Stimulated activated CD8-positive, alpha-beta memory T cell treated with anti-CD3 and anti-CD28 coated beads, Interleukin-12 subunit alpha, Interleukin-12 subunit beta, amount 100 ng/mL, for 24 hours (primary cell): ENCODE measurements around the gene MNDA.

Experiments
- DNase-seq: peaks from one replicate; pipeline ENCODE4 v3.0.0-alpha.2; 2020; ENCODE audit errors: extremely low read depth

Gene MNDA

DNA sequence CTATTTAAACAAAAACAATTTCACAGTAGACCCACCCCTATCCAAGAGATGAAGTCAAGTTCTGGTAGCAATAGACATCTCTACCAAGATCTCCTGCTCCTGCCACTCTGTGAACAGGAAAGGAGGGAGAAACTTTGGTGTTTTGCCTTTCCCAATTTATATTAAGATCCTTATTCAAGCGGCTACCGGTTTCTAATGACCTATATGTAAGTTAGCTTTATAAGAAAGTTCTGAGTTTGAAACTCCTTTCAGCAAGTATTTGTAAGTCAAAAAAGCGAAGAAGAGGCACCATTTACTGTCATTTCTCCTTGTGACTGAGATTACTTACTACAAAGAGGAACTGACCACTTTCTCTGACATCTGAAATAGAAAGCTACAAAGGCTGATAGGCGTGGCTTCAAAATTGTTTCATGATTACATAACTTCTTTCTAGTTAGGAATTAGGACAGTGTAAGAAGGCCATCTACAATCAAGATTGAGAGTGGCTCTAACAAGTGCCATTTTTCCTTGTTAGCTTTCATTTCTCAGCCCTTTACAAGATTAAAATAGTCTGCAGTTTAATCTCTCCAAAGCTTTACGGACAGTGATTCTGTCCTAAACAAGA, at the start of gene MNDA:
TSS of gene MNDA (plus strand) at position 448 of the 604 bp plus-strand sequence. CDS start 10,803 bp downstream, outside the sequence.
- no peak for DNase-seq

DNA sequence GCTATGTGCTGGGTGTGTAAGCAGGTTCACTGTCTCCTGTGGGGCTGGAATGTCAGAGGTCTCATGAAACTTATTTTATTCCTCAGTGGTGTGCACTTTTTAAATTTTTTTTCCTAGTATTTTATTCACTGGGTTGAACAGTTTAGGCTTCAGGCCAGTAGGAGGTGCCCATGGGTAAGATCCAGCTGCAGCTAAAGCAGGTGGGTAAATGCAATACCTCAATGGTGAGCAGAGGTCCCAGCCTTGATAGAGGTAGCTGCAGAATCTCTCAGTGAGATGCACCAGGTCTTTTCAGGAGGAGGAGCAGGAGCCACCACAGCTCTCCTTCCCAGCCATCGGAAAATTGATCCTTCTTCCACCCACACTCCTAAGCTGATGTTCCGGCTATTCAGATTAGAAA, 37.5 kb upstream of the MNDA start:
- DNase-seq, result no peak

DNA sequence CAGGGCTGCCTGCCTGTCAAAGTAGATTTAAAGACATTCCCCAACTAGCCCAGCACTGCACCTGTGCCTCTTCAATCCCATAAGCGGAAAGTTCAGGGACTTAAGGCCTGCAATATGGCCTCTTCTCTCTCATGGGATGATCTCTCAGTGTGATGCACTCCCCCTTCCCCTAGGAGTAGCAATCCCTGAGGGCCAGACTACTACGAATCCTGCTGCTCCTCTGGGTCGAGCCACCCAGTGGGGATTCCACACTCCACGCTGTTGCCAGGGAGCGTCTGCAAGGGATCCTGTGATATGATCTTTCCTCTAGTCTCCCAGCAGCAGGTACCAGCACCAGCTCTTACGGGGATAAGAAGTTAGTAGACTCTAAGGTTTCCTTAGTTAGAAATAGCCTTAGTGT, 36.9 kb upstream of the MNDA start:
- no peak for DNase-seq

DNA sequence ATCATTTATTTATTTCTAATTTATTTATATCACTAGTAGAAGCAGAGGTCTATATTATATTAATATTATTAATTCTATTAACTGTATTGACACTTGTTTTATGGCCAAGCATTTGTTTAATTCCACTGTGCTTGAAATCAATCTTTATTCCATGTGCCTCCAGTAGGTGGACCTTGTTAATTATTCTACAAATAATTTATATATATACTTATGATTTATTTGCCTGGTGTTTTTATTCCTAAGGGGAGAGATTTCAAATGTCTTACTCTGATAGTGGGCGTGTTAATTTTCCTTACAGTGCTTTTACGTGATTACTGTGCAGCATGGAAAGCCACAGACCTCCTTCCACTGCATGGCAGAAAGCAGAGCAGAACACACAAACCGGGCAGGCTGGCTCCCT, 32.6 kb upstream of the MNDA start:
- no peak for DNase-seq

DNA sequence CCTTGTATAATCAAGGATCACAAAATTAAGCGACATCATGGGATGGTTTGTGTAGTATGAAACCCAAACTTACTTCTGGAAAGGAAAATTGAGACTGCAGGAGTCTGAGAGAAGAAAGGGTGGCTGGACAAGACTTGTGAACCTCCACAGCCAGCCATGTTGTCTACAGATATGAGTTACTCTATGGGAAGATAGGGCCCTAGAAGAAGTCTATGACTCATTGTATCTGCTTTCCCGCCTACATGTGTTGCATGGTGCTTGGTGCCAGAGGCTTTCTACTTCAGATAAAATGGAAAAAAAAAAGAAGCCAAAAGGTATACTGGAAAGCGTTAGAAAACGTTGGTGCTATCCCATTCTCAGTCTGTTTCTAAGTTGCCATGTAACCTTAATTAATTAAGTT, 31.5 kb upstream of the MNDA start:
- DNase-seq, result no peak

DNA sequence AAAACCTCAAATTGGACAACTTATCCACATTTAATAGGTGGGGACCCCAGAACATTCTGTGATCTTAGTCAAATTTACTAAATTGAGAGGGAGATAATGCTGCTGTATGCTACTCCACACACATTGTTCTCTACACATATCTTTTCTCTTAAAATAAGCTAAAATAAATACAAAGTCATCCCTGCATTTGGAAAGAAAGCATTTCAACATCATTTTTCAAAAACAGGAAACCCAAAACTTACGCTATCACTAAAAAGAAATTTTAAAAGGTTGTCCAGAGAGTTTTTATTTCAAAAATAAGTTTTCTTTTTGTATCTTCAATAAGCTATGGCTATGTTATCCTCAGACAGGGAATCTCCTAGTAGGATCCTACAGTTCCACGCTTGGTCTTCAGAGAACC, 30.6 kb upstream of the MNDA start:
- no peak for DNase-seq

DNA sequence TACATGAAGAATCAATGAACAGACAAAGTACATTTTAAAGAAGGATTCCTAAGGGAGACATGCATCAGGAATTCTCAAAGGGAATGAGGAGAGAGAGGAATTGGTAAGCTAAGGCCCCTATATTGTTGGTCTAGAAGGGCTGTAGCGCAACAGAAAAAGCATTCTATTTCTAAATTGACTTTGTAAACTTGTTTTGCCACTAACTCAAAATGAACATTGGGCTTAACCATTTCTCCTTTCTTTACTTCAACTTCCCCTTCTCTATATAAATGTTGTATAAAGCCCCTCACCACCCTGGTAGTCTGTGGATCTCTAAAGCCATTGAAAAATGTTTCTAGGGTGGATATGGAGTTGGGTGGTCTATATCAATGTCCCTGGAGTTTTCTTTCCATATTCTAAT, 29.8 kb upstream of the MNDA start:
- no peak for DNase-seq

DNA sequence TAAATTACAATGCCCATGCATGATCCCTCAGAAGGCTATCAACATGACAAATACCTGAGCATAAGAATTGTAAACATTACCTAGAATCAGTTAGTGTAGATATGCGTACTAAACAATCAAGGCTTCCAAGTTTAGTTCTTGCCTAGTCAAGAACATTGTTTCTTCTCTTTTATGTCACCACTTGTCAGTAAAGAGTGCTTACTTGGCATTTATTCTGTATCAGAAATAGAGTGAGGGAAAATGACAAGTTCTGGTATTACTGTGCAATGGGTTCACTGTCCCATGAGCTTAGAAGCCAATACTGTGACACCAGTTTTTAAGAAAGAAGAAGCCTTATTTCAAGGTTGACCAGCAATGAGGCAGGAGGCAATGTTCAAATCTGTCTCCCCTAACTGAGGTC, 27.5 kb upstream of the MNDA start:
- DNase-seq, result no peak

DNA sequence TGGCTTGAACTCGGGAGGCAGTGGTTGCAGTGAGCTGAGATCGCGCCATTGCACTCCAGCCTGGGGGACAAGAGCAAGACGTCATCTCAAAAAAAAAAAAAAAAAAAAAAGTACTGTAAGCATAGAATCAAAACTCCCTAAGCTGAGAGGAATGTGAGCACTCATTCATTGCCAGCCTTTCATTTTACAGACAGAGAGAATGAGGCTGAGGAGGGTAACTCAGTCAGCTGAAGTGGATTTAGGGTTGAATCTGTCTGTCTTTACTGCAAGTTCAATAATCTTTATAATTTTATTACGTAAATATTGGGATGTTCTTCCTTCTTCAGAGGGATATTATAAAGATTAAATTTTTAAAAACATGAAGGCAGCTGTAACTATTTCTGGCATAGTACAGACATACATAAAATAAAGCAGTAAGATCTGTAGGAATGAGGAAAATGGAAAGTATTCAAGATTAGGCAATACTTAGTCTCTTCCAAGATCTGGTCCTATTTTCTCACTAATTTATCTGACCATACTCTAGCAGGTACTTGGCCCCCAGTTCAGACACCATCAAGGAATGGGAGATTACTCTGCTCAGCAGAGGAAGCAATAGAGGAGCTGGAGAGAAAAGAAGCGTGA, 24.1 kb upstream of the MNDA start:
- DNase-seq, result no peak

DNA sequence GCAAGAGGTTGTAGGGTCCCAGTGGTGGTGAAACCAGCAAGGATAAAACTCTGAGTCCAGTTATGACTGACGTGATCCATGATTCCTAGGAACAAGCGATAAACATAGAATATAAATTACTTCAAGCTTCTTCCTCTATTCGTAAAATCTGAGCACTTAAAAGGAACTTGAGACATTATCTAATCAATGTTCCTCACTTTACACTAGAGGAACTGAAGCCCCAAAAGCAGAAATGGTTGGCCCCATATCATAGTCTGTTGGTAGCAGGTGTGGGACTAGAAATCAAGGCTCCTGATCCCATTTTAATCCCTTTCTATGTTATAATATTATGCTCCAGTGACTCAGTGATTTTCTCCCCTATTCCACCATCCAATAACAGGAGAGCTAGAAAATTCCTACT, 21.9 kb upstream of the MNDA start:
- DNase-seq, result no peak

DNA sequence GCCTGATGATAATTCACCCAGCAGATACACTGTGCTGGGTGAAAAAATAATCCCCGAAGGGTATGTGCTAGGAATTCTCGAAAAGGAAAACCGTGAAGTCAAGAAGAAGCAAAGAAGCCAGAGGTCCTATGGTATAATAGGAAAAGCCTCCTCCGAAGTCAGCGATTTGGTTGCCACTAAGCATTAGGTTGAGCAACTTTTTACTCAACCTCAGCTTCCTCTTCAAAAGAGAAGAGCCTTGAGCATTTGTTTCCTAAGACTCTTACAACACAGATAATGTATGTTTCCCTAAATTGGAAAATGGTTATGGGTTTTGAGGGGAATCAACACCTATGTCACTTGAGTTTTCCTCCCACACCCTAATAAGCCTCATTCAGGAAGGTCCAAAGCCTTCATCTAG, 21.3 kb upstream of the MNDA start:
- DNase-seq, result no peak

DNA sequence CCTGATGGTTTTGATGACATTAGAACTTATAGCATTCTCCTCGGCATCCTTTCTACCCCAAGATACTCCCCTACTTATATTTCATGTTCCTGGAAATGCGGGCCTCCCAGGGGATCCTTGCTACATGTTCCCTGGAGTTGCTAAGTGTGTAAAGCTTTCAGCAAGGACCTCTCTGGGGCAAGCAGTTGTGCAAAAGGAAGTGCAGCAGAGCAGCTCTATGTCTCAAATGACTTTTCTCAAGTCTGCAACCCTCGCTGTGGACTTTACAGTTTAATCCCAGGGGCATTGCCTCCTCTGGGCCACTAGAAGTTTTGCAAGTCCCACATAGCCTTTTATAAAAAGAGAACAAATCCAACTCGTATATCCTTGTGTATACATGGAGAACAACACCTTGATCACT, 20.8 kb upstream of the MNDA start:
- no peak for DNase-seq

DNA sequence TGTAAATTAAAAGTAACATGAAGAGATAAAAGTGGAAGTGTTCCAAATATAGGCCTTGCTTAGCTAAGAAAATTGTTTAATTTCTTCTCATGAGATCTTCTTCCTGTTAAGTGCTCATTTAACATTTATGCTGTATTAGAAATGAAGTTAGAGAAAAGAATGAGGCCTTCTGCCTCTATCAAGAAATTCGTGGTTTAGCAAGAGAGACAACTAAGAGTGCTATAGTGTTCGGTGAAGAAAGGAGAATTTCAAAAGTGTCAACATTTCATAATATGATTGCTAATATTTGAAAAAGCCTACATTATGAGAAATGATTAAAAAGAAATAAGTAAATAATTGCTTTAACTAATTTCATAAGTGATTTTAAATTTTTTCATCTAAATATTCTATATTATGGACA, 18.8 kb upstream of the MNDA start:
- no peak for DNase-seq

DNA sequence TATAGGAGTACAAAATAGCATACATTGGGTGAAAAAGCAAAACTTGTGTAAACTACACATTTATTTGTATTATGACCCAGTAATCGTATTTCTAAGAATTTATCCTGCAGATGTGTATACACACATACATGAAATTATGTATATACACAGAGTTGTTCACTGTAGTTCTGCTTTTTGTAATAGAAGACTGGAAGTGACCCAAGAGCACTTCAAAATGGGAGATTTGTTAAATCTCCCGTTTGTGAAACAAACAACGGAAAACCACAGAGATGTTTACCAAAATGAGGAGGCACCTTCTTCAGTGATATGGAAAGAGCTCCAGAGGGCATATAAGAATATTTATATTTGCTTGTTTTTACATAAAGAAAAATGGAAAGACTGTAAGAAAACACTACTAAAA, 18.0 kb upstream of the MNDA start:
- no peak for DNase-seq

DNA sequence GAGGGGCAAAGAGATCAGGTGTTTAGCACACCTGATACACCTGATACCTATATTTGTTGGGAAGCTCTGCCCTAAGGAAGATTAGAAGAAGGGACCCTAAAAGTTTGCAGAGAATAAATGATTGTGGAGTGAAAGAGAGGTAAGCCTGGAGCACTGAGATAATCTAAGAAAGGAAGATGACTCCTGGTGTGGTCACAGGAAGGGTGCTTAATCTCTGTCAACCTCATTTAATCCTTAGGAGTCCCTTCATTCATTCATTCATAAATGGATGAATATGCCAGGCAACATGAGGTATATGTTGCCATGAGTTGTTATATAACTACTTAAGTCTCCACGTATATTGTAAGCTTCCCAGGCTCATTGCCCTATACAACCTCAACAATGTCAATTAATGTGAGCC, 16.2 kb upstream of the MNDA start:
- DNase-seq, result no peak

DNA sequence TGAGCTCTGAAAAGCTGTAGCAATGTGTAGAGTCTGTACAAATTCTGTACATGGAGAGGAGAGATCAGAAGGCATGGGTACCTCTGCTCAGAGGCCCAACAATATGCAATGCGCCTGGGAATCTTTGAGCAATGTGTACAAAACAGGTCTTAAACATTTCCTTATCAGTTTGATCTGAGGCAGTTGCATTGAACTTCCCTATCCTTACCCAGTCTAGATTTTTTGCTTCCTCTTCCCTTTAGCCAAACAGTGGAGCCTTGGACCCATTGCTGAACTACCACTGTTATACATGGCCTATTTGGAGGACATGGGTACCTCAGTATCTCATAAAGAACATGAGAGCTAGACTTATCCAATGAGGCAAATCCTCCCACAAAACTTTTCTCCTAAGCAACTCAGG, 12.6 kb upstream of the MNDA start:
- DNase-seq, result no peak

DNA sequence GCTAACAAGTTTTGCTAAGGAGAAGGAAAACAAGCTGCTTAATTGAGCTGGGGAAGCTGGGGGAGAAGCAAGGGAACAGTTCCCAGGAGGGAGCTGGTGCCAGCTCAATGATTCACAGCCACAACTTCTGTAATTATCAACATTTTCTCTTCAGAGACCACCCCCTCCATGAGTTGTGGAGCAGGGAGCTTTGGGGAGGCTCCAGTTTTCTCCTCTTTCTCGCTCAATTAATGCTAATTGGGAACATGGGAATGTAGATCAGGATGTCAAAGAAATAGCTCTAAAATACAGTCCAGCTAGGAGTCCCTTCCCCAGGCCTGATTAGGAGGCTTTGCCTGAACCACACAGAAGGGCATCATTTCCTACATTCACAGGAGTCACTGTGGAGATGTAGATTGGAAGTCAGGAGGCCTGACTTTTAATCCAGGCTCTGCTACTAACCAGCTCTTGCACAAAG, 12.1 kb upstream of the MNDA start:
- DNase-seq, result no peak

DNA sequence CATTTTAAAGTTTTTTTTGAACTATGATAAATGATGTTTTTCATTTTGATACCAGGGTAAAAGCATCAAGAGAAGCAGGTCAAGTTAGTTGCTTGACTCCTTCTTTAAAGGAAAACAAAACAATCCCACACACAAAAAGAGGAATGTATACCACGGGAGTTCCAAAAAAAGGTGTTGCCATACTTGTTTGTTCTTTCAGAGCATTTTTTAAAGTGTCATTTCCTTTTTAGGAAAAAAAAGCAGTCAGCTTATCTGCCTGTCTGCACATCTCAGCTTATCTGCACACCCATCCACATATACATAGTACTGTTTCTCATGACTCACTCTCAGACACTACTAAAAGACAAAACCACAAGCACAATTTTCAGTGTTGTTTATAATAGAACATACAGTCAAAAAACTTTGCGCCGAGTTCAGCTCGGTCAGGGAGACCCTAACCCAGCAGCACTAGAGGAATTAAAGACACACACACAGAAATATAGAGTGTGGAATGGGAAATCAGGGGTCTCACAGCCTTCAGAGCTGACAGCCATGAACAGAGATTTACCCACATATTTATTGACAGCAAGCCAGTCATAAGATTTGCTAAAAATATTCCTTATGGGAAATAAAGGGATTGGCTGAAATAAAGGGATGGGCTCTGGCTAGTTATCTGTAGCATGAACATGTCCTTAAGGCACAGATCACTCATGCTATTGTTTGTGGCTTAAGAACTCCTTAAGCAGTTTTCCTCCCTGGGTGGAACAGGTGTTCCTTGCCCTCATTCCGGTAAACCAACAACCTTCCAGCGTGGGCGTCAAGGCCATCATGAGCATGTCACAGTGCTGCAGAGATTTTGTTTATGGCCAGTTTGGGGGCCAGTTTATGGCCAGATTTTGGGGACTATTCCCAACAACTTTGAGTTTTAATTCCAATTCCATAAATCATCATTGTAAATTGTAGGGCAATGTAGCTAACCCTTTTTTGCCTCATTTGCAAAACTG, 11.4 kb upstream of the MNDA start:
- no peak for DNase-seq

DNA sequence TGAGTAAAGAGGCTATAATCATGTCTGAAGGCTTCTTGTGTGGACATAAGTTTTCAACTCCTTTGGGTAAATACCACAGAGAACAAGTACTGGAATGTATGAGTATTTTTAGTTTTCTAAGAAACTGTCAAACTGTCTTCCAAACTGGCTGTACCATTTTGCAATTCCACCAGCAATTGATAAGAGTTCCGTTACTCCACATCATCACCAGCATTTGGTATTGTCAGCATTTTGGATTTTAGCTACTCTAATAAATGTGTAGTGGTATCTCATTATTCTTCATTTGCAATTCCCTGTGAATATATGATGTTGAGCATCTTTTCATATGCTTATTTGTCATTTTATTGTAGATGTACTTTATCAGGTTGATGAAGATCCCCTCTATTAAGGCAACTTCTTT, 9.4 kb upstream of the MNDA start:
- DNase-seq, result no peak

DNA sequence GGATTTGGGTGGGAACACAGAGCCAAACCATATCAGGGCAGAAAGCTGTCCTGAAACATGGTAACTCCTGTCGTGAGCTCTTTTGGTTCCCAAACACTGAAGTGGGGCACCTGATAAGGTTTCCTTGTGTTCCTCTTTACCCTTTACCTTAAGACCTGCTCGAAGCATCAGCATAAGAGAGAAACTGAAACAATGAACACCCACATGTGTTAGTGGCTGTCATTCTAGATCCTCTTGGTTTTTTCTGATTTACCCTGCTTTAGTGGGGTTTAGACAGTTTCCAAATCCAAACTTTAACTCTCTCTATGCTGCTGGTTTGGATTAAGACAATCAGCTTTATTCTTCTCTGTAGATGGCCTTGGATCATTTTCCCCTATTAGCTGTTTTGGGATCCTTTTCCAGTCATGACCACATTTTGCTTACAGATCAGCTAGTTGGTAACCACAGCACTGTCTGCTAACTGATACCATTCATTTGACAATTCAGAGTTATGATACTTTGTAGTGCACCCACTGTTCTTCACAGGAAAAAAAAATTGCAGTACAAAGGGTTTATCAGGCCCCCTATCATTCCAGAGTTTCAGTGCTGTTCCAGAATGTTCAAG, 975 bp upstream of the MNDA start:
- no peak for DNase-seq

DNA sequence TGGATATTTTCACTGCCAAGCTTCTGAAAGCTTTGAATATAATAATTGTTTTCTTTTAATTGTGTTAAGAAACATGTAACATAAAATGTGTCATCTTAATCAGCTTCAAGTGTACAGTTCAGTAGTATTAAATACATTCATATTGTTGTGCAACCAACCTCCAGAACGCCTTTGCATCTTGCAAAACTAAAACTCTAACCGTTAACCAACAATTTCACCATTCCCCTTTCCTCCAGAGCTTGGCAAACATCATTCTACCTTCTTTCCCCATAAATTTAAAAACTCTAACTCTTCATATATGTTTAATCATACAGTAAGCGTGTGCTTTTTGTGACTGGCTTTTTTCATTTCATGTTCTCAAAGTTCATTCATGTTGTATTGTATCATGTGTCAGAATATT, 2.1 kb downstream of the MNDA start:
- DNase-seq, result no peak

DNA sequence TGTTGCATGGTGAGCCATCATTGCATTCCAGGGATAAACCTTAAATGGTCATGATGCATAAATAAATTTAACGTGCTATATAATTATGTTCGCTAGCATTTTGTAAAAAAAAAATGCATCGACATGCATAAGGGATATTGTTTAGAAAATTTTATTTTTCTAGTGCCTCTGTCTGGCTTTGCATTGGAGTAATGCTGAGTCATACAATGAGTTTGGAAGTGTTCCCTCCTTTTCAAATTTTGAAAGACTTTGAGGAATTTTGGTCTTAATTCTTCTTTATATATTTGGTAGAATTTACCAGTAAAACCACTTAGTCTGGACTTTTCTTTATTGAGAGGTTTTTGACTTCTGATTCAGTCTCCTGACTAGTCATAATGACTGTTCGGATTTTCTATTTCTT, 4.9 kb downstream of the MNDA start:
- DNase-seq, result no peak
